ENCODE data around the gene NR2C1.
"Not testable (repeated sequence)": the region's sequence is repeated elsewhere in the genome, so short reads cannot be mapped to it uniquely, and the experiment has no call there.

NR2C1 gene

DNA sequence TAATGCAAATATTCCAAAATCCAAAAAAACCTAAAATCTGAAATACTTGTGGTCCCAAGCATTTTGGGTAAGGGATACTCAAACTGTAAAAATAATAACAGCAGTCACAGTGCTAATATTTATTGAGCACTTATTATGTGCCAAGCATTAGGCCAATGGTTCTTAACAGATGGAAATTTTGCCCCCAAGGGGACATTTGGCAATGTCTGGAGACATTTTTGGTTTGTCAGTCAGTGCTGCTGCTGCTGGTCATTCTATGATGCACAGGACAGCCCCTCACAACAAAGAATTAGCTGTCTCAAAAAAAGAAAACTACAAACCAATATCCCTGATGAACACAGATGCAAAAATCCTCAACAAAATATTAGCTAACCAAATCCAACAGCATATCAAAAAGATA is 75.7 kb downstream of the NR2C1 start:
- DNase-seq = no peak

DNA sequence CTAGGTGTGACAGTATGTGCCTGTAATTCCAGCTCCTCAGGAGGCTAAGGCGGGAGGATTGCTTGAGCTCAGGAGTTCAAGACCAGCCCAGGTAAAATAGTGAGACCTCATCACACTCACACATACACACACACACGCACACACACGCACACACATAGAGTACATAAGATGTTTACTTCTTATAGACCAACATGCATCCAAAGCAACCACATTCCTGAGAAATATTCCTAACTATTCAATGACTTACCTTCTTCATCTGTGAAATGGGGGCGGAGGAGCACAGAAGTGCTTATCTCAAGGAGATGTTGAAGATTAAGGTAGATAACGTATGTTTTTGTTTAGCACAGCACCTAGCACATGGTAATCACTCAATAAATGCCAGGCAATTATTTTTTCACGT is 76.4 kb downstream of the NR2C1 start:
- no peak for DNase-seq

DNA sequence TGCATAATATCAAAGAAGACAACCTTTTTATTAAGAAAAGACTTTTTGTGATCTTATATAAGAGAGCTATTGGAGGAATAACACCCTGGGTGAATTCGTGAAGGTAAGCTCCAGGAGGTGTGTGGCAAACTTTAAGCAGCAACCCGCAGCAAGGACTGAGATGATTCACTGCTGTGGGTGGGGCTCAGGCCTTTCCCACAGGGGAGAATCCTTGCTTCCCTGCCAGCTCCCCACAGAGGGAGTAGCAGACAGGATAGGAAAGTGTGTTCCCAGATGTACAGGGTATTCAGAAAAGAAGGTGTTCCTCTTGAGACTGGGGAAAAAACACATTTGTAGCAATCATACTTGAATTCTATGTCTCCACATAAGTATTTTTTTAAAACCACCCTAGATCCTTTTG is 79.1 kb downstream of the NR2C1 start:
- DNase-seq = no peak

DNA sequence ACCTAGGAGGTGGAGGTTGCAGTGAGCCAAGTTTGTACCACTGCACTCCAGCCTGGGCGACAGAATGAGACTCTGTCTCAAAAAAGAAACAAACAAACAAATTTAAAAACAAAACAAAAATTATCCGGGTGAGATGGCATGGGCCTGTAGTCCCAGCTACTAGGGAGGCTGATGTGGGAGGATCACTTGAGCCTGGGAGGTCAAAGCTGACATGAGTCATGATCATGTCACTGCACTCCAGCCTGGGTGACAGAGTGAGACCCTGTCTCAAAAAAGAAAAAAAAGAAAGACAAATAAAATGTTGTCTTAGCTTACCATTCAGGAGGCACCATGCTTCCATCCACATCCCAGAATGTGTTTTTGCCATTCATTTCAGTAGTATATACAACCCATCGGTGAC is 79.6 kb downstream of the NR2C1 start:
- not testable (repeated sequence) for DNase-seq

DNA sequence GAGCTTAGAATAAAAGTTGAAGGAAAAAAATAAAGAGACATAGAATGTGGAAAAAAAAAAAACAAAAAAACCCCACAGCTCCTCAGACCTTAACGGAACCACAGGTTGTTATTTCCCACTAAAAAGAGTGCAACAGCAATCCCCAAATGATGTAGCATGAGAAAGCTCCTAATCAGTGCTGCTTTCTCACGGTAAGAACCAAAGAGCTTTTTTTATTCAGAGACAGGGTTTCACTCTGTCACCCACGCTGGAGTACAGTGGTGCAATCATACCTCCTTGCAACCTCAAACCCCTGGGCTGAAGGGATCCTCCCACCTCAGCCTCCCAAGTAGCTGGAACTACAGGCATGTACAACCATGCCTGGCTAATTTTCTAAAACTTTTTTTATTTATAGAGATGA is 83.2 kb downstream of the NR2C1 start:
- DNase-seq = no peak

DNA sequence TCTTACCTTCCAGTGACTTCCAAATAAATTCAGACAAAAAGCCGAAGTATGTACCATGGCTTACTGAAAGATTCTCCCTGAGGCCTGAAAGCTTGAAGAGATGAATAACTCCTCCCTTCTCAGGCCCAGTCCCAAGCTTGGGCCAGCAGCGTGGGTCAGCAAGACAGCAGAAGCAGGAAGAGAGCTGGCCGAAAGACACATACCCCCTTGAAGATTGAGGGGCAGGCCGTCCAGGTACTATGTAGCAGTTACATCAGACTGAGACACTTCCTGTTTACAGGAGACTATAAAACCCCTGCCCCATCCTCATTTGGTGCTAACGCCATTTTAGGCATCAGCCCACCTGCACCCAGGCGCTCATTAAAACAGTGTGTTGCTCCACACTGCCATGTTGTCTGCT is 84.9 kb downstream of the NR2C1 start:
- DNase-seq = no peak

DNA sequence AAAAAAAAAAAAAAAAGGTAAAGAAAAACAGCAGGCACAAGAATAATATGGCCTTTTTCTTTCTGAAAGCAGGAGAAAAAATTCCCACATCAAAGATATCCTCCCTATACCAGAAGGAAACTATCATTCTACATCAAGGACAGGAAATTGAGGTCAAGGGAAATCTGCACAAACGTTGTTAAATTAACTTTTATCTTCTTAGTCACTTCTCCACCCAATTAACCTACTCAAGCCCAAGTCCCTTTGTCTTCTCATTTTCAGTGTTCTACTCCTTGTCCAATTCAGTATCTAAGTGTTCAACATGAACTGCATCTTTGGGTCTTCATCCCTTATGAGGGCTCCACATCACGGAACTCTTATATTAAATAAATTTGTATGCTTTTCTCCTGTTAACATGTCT is 85.6 kb downstream of the NR2C1 start:
- DNase-seq = no peak

DNA sequence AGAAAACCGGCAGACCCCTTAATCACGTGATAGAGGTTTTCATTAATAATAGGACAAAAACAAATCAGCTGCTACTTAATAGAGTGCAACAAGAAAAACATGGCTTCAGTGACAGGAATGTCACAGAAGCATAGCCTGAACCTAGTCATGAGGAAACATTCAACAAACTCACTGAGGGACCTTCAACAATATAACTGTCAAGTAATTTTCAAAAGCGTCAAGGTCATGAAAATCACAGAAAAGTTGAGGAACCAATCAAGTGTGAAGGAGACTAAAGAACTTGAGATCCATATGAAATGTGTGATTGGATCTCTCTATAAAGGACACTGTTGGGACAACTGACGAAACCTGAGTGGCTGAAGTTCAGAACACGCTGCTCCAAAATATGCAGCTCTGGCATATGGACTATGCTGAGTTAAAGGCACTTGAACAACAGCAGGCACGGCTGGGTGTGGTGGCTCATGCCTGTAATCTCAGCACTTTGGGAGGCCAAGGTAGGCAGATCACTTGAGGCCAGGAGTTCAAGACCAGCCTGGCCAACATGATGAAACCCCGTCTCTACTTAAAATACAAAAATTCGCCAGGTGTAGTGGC is 86.2 kb downstream of the NR2C1 start:
- no peak for DNase-seq

DNA sequence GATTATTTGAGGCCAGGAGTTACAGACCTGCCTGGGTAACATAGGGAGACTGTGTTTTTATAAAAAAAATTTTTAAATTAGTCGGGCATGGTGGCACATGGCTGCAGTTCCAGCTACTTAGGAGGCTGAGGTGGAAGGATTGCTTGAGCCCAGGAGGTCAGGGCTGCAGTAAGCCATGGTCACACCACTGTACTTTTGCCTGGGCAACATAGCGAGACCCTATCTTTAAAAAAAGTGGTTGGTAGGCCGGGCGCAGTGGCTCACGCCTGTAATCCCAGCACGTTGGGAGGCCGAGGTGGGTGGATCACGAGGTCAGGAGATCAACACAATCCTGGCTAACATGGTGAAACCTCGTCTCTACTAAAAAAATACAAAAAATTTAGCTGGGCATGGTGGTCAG is 88.3 kb downstream of the NR2C1 start:
- not testable (repeated sequence) for DNase-seq

DNA sequence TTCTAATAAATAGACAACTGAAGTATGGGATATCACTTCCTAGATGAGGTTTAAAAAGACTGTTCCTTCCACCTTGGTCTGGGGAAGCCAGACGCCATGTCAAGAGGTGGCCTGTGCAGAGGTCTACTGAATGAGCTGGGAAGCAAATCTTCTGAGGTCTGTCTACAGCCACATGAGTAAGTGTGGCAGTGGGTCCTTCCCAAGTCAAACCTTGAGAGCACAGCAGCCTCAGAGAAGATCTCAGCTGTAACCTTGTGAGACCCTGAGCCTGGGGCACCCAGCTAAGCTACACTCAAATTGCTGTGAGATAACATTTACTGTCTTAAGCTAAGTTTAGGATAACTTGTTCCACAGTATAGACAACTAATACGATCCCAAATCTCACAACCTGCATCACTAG is 90.1 kb downstream of the NR2C1 start:
- no peak for DNase-seq

DNA sequence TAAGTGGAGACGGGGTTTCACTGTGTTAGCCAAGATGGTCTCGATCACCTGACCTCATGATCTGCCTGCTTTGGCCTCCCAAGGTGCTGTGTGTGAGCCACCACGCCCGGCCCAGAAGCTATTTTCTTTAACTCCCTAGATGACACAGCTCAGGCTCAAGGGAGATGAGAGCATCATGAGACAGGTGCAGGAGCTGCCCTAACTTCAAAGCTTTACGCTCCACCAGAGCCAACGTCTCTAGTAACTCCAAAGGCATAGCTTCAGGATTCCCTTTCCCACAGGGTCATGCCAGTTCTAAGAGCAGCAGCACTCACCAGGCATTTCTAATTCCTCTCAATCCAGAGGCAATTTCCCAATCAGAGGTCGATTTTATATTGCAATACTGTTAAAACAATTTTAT is 91.0 kb downstream of the NR2C1 start:
- DNase-seq = no peak

DNA sequence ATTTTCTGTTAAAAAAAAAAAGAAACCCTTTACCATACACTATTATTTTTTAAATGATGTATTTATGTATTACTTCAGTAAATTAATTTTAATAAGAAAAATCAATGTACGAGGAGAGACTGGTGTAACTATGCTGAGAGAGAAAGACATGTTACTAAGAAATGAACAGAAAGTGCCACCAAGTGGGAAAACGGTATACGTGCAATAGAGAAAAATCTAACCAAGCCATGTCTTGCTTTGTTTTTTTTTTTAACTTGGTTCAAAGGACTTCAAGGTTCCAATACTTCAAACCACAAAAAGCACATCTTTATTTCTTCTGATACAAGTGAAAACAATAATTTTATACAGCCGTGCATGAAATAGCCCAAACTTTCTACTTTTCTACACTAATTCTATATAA is 92.8 kb downstream of the NR2C1 start:
- peak; percentile 17 for DNase-seq

DNA sequence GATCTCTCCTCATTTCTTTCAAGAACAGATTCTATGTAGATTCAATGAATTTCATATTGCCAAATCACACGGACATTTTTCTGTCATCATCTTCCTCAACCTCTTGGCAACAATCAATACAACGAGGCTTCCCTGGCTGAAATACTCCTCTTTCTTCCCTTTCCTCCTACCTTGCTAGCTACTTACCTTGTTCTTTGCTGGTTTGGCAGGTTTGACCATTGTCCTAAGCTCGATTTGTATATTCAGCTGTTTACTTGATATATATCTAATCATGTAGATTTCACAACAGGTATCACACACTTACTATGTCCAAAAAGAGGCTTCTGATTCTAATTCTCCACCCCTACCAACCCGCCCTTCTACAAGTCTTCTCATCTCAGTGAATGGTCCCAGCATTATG is 93.5 kb downstream of the NR2C1 start:
- DNase-seq = no peak

DNA sequence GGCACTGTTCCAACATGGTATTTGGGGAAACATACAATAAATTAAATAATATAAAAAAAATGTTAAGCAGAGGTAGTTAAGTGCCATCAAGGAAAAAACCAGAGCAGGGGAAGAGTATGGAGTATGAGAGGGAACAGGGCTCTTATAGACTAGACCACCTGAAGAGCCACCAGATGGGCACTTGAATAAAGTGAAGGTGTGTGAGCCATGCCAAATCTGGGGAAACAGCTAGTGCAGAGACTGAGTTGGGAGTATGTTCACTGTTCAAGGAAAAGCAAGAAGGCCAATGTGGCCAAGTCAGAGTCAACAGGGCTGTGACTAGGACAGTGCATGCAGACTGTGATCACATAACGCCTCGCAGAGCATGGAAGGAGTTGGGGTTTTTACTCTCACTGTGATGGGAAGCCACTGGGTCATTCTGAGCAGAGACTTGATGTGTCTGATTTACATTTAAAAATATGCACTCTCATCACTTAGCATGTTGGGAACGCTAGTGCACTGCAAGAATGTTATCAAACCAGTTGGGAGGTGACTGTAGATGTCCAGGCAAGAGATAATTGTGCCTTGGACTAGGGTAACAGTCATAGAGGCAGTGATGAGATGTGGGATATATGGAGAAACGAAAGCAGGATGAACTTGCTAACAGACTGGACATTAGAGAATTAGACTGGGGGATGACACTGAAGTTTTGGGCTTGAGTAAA is 95.5 kb downstream of the NR2C1 start:
- DNase-seq = peak; percentile 2

DNA sequence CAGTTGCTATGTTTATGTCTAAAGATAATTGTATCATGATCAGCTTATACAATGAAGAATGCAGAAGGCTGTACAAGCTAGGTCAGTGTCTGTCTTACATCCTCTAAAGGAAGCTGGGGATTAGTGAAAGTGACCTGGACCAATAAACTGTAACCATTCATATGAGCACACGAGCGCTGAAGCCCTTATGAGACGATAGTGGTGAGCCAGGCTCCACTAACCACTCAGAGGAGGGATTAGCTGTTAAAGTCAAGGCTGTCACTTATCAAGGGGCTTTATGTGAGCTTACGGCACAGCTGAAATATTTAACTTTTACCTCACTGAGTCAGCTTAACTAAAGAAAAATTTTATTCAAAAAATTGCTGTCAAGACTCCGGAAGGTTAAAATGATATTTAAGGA is 100.2 kb downstream of the NR2C1 start:
- no peak for DNase-seq

DNA sequence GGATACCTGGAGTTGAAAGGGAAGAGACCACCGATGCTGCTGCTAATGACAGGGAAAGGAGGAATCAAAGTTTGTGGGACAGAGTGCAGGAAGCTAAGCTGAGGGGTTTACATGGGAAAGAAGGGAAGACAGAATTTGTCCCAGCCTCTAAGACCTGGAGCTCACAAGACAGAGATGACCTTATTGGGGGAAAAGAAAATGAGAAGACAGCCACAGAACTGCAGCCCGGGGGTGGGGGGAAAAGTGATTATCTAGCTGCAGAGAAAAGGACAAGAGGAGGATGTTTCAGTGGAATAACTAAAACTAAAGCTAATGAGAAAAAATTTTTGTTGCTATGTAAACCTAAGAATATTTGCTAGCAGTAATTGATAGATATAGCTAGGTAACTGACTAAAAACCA is 100.6 kb downstream of the NR2C1 start:
- no peak for DNase-seq

DNA sequence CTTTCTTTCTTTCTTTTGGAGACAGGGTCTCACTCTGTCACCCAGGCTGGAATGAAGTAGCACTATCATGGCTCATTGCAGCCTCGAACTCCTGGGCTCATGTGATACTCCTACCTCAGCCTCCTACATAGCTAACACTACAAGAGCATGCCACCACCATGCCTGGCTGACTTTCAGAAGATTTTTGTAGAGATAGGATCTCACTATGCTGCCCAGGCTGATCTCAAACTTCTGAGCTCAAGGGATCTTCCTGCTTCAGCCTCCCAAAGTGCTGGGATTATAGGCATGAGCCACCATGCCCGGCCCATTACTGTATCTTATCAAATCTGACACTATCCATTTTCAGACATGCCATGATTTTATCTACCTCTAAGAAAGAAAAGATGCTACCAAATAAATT is 101.5 kb downstream of the NR2C1 start:
- no peak for DNase-seq

DNA sequence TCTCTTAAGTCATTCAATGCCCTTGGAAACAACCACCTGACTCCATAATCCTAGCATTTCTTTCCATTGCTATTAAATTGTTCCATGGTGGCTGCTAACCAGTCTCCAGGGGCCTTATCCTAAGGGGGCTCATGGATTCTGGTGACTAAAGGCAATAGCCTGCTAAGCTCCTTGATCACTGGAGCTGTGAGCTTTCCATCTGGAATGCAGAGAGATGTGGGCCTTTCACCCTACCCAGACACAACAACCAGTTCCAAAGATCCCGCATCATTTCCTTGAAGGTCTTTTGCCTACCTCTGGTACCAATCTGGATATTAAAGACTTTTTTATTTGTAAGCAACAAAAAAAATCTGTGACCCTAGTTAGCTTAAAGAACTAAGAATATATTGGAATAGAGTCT is 102.9 kb downstream of the NR2C1 start:
- no peak for DNase-seq

Measured in NCI-H1092 treated with DMSO at 0.1 percent for 48 hours (cell line).